BLaER1 (cell line): Measurements from ENCODE around the gene MMAB.

Experiments
- H3K27ac ChIP-seq: shearing (Covaris generic); formaldehyde crosslinking; 2 replicates; pipeline ENCODE4 v1.8.1; 2022
- H3K27me3 ChIP-seq: shearing (Covaris generic); formaldehyde crosslinking; 2 replicates; pipeline ENCODE4 v1.8.1; 2022
- H3K36me3 ChIP-seq: shearing (Covaris generic); formaldehyde crosslinking; 2 replicates; pipeline ENCODE4 v1.8.1; 2022
- H3K4me1 ChIP-seq: shearing (Covaris generic); formaldehyde crosslinking; 2 replicates; pipeline ENCODE4 v1.8.1; 2022
- H3K4me2 ChIP-seq: shearing (Covaris generic); formaldehyde crosslinking; 2 replicates; pipeline ENCODE4 v1.8.1; 2022
- H3K4me3 ChIP-seq: shearing (Covaris generic); formaldehyde crosslinking; 2 replicates; pipeline ENCODE4 v1.8.1; 2022
- H3K9ac ChIP-seq: shearing (Covaris generic); formaldehyde crosslinking; 2 replicates; pipeline ENCODE4 v1.8.1; 2022
- H3K9me3 ChIP-seq: shearing (Covaris generic); formaldehyde crosslinking; 2 replicates; pipeline ENCODE4 v1.8.1; 2022
- H4K20me1 ChIP-seq: shearing (Covaris generic); formaldehyde crosslinking; 2 replicates; pipeline ENCODE4 v1.8.1; 2022
- Cebpa-rat ChIP-seq: shearing (Covaris generic); IDR thresholded peaks from 2 replicates; pipeline ENCODE4 v1.8.1; 2022

The MMAB gene

GRCh38 chr12:109596418-109597244 is 23.3 kb upstream of the MMAB start:
- Histone ChIP-seq H3K4me1 (peaks cover 74% of the 10 kb centered on the region), H3K4me3 (no peak overlapping the region), H3K9ac (no peak overlapping the region), H4K20me1 (peaks cover 31% of the 10 kb centered on the region), H3K27me3 (no peaks in the 10 kb centered on the region), H3K4me2 (peak overlapping the region; percentile 70), H3K27ac (no peak overlapping the region), H3K9me3 (no peaks in the 10 kb centered on the region), H3K36me3 (no peaks in the 10 kb centered on the region)
- no peak for TF ChIP-seq Cebpa-rat

GRCh38 chr12:109595321-109595902 is 22.1 kb upstream of the MMAB start:
- no peak overlapping the region for H3K9ac ChIP-seq
- H3K36me3 ChIP-seq, result no peaks in the 10 kb centered on the region
- H3K4me1 ChIP-seq, result peaks cover 76% of the 10 kb centered on the region
- no peak overlapping the region for H3K27ac ChIP-seq
- H3K27me3 ChIP-seq, result no peaks in the 10 kb centered on the region
- no peak overlapping the region for H3K4me3 ChIP-seq
- H3K4me2 ChIP-seq, result peak overlapping the region; percentile 70
- peaks cover 31% of the 10 kb centered on the region for H4K20me1 ChIP-seq
- H3K9me3 ChIP-seq, result no peaks in the 10 kb centered on the region
- no peak for TF ChIP-seq Cebpa-rat

- Histone ChIP-seq H3K4me1 (peaks cover 70% of the 10 kb centered on the region), H3K27me3 (no peaks in the 10 kb centered on the region), H3K9me3 (no peaks in the 10 kb centered on the region), H3K9ac (no peak overlapping the region), H3K4me3 (no peak overlapping the region), H3K36me3 (no peaks in the 10 kb centered on the region), H4K20me1 (peaks cover 31% of the 10 kb centered on the region), H3K4me2 (peak overlapping the region; percentile 70), H3K27ac (no peak overlapping the region)
- no peak for TF ChIP-seq Cebpa-rat
These were observed 21.4 kb upstream of the MMAB start for GRCh38 chr12:109594556-109595317.

- Histone ChIP-seq H3K4me3 (no peak overlapping the region), H4K20me1 (peaks cover 31% of the 10 kb centered on the region), H3K27ac (no peak overlapping the region), H3K4me2 (peak overlapping the region; percentile 61), H3K36me3 (peaks cover 13% of the 10 kb centered on the region; the same call in 1 of the 2 replicates), H3K4me1 (peaks cover 54% of the 10 kb centered on the region), H3K27me3 (no peaks in the 10 kb centered on the region), H3K9ac (peak overlapping the region; percentile 46; the same call in 1 of the 2 replicates), H3K9me3 (no peaks in the 10 kb centered on the region)
- no peak for TF ChIP-seq Cebpa-rat
These were observed 19.6 kb upstream of the MMAB start for GRCh38 chr12:109592905-109593272.

GRCh38 chr12:109592195-109592904 is 19.0 kb upstream of the MMAB start:
- H3K27ac ChIP-seq, result no peak overlapping the region
- peaks cover 49% of the 10 kb centered on the region for H3K4me1 ChIP-seq
- H3K9ac ChIP-seq, result peak overlapping the region; percentile 46; the same call in 1 of the 2 replicates
- H3K4me2 ChIP-seq, result peak overlapping the region; percentile 61
- no peaks in the 10 kb centered on the region for H3K9me3 ChIP-seq
- H3K4me3 ChIP-seq, result no peak overlapping the region
- peaks cover 18% of the 10 kb centered on the region for H3K36me3 ChIP-seq
- H3K27me3 ChIP-seq, result no peaks in the 10 kb centered on the region
- no peak for TF ChIP-seq Cebpa-rat
- peaks cover 30% of the 10 kb centered on the region for H4K20me1 ChIP-seq

- no peak for TF ChIP-seq Cebpa-rat
- H3K4me2 ChIP-seq, result no peak overlapping the region
- no peak overlapping the region for H3K4me3 ChIP-seq
- peaks cover 31% of the 10 kb centered on the region for H3K36me3 ChIP-seq
- H3K9me3 ChIP-seq, result no peaks in the 10 kb centered on the region
- H3K4me1 ChIP-seq, result peaks cover 36% of the 10 kb centered on the region
- H3K9ac ChIP-seq, result no peak overlapping the region
- H3K27ac ChIP-seq, result no peak overlapping the region
- no peaks in the 10 kb centered on the region for H3K27me3 ChIP-seq
- H4K20me1 ChIP-seq, result peaks cover 17% of the 10 kb centered on the region
These were observed 17.7 kb upstream of the MMAB start for GRCh38 chr12:109591041-109591440.

- Histone ChIP-seq H3K9ac (no peak overlapping the region), H3K4me2 (no peak overlapping the region), H3K9me3 (no peaks in the 10 kb centered on the region), H3K27ac (no peak overlapping the region), H3K4me3 (no peak overlapping the region), H4K20me1 (peaks cover 12% of the 10 kb centered on the region), H3K27me3 (no peaks in the 10 kb centered on the region), H3K4me1 (peaks cover 31% of the 10 kb centered on the region), H3K36me3 (peaks cover 32% of the 10 kb centered on the region)
- no peak for TF ChIP-seq Cebpa-rat
These were observed 17.3 kb upstream of the MMAB start for GRCh38 chr12:109590566-109590965.

- Histone ChIP-seq H3K36me3 (peaks cover 37% of the 10 kb centered on the region), H4K20me1 (peaks cover 4% of the 10 kb centered on the region), H3K4me2 (no peak overlapping the region), H3K9ac (no peak overlapping the region), H3K27me3 (no peaks in the 10 kb centered on the region), H3K9me3 (no peaks in the 10 kb centered on the region), H3K27ac (no peak overlapping the region), H3K4me1 (peaks cover 23% of the 10 kb centered on the region), H3K4me3 (no peak overlapping the region)
- TF ChIP-seq Cebpa-rat, result no peak
These were observed 16.5 kb upstream of the MMAB start for GRCh38 chr12:109589691-109590245.

GRCh38 chr12:109589240-109589590 is 15.9 kb upstream of the MMAB start:
- no peak overlapping the region for H3K4me2 ChIP-seq
- no peak overlapping the region for H3K4me3 ChIP-seq

More at GRCh38 chr12:109589240-109589590, 15.9 kb upstream of the MMAB start:
- no peaks in the 10 kb centered on the region; the same call in 1 of the 2 replicates for H4K20me1 ChIP-seq
- no peak for TF ChIP-seq Cebpa-rat
- peaks cover 19% of the 10 kb centered on the region for H3K4me1 ChIP-seq
- H3K27me3 ChIP-seq, result no peaks in the 10 kb centered on the region
- H3K9me3 ChIP-seq, result no peaks in the 10 kb centered on the region
- peaks cover 37% of the 10 kb centered on the region for H3K36me3 ChIP-seq
- H3K9ac ChIP-seq, result no peak overlapping the region
- no peak overlapping the region for H3K27ac ChIP-seq
